ENCODE measurements around the gene C7. TPM values are rescaled to one million over a fixed set of nuclear protein-coding genes. Genes with fewer than 3 reads are reported as not detected.
"Not testable (repeated sequence)": the region's sequence is repeated elsewhere in the genome, so short reads cannot be mapped to it uniquely, and the experiment has no call there.

Gene C7
- polyA plus RNA-seq, 4 donors: 1.1 to 111 (median 12.1) TPM

DNA sequence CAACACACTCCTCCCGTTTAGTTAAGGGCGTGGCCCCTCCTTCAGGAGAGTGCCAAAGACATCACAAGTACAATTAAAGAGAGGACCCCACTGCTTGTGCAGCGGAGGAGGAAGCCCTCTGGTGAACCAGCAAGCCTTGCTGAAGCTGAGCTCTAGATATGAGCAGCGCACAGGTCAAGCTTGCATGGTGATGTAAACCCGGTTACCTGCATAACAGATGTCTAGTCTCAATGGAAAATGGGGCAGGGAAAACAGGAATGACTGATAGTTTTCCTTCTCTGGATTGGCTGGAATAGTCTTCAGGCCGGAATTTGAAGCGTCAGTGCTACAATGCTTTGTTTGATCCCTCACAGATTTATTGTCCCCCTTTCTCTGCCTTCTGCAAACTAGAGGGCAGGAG lies 95.6 kb downstream of the C7 start:
- DNase-seq (no peak), FAIRE-seq (no peak)
- Histone ChIP-seq H3K4me1 (ENCODE audit: control insufficient read depth in 3 of 3, insufficient read depth in 2 of 3, low read depth in 1 of 3, low read length in 2 of 3) (no peaks in the 10 kb centered on the region), H3K36me3 (ENCODE audit: control insufficient read depth in 3 of 3, insufficient read depth in 2 of 3, low read depth in 1 of 3, low read length in 3 of 3) (no peaks in the 10 kb centered on the region), H3K27ac (ENCODE audit: low read depth in 1 of 3, low read length in 2 of 3) (no peak overlapping the region), H3K27me3 (ENCODE audit: control insufficient read depth in 3 of 3, insufficient read depth in 3 of 3, low read length in 3 of 3) (no peaks in the 10 kb centered on the region), H3K4me3 (ENCODE audit: low read depth in 1 of 3, low read length in 3 of 3) (no peak overlapping the region), H3K9me3 (ENCODE audit: control insufficient read depth in 2 of 2, insufficient read depth in 1 of 2, low read depth in 1 of 2, low read length in 1 of 2) (no peaks in the 10 kb centered on the region)
- WGBS, 3 donors: 83 to 87% (median 85%) methylated on average over 7 of the region's 7 CpGs

- Histone ChIP-seq H3K36me3 (ENCODE audit: control insufficient read depth in 3 of 3, insufficient read depth in 2 of 3, low read depth in 1 of 3, low read length in 3 of 3) (no peaks in the 10 kb centered on the region), H3K27me3 (ENCODE audit: control insufficient read depth in 3 of 3, insufficient read depth in 3 of 3, low read length in 3 of 3) (no peaks in the 10 kb centered on the region), H3K9me3 (ENCODE audit: control insufficient read depth in 2 of 2, insufficient read depth in 1 of 2, low read depth in 1 of 2, low read length in 1 of 2) (no peaks in the 10 kb centered on the region), H3K27ac (ENCODE audit: low read depth in 1 of 3, low read length in 2 of 3) (no peak overlapping the region), H3K4me3 (ENCODE audit: low read depth in 1 of 3, low read length in 3 of 3) (no peak overlapping the region), H3K4me1 (ENCODE audit: control insufficient read depth in 3 of 3, insufficient read depth in 2 of 3, low read depth in 1 of 3, low read length in 2 of 3) (no peaks in the 10 kb centered on the region)
- no peak for FAIRE-seq
- 75 to 82% (median 81%) methylated on average over 4 of the region's 4 CpGs for WGBS, 3 donors
- no peak for DNase-seq
These were observed 99.9 kb downstream of the C7 start for GRCh38 chr5:41009232-41009631.

DNA sequence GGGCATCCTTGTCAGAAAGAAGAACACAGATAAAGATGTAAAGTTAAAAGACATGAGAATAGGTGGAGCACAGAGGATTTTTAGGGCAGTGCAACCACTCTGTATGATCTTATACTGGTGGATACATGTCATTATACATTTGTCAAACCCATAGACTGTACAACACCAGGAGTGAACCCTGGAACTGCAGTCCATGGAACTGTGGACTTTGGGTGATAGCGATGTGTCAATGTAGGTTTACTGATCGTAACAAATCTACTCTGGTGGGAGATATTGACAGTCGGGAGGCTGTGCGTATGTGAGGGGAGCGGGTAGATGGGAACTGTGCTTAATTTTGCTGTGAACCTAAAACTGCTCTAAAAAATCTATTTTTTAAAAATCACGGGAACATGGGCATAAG lies 101.3 kb downstream of the C7 start:
- WGBS, 3 donors: 89 to 95% (median 94%) methylated on average over 6 of the region's 6 CpGs
- H3K4me1 ChIP-seq (ENCODE audit: control insufficient read depth in 3 of 3, insufficient read depth in 2 of 3, low read depth in 1 of 3, low read length in 2 of 3): no peaks in the 10 kb centered on the region
- FAIRE-seq: no peak
- H3K36me3 ChIP-seq (ENCODE audit: control insufficient read depth in 3 of 3, insufficient read depth in 2 of 3, low read depth in 1 of 3, low read length in 3 of 3): no peaks in the 10 kb centered on the region
- H3K9me3 ChIP-seq (ENCODE audit: control insufficient read depth in 2 of 2, insufficient read depth in 1 of 2, low read depth in 1 of 2, low read length in 1 of 2): no peaks in the 10 kb centered on the region
- no peaks in the 10 kb centered on the region for H3K27me3 ChIP-seq (ENCODE audit: control insufficient read depth in 3 of 3, insufficient read depth in 3 of 3, low read length in 3 of 3)
- no peak overlapping the region for H3K27ac ChIP-seq (ENCODE audit: low read depth in 1 of 3, low read length in 2 of 3)
- H3K4me3 ChIP-seq (ENCODE audit: low read depth in 1 of 3, low read length in 3 of 3): no peak overlapping the region
- DNase-seq: no peak

- Histone ChIP-seq H3K9me3 (ENCODE audit: control insufficient read depth in 2 of 2, insufficient read depth in 1 of 2, low read depth in 1 of 2, low read length in 1 of 2) (no peaks in the 10 kb centered on the region), H3K27me3 (ENCODE audit: control insufficient read depth in 3 of 3, insufficient read depth in 3 of 3, low read length in 3 of 3) (no peaks in the 10 kb centered on the region), H3K4me1 (ENCODE audit: control insufficient read depth in 3 of 3, insufficient read depth in 2 of 3, low read depth in 1 of 3, low read length in 2 of 3) (no peaks in the 10 kb centered on the region), H3K36me3 (ENCODE audit: control insufficient read depth in 3 of 3, insufficient read depth in 2 of 3, low read depth in 1 of 3, low read length in 3 of 3) (no peaks in the 10 kb centered on the region), H3K4me3 (ENCODE audit: low read depth in 1 of 3, low read length in 3 of 3) (no peak overlapping the region), H3K27ac (ENCODE audit: low read depth in 1 of 3, low read length in 2 of 3) (no peak overlapping the region)
- no peak for DNase-seq
- FAIRE-seq: no peak
- 65 to 68% (median 67%) methylated on average over 4 of the region's 4 CpGs for WGBS, 3 donors
These were observed 103.0 kb downstream of the C7 start for GRCh38 chr5:41012318-41012717.

GRCh38 chr5:41022600-41022999 lies 113.3 kb downstream of the C7 start:
- not testable (repeated sequence) for H3K4me3 ChIP-seq (ENCODE audit: low read depth in 1 of 3, low read length in 3 of 3); H3K27me3 ChIP-seq (ENCODE audit: control insufficient read depth in 3 of 3, insufficient read depth in 3 of 3, low read length in 3 of 3); FAIRE-seq; H3K4me1 ChIP-seq (ENCODE audit: control insufficient read depth in 3 of 3, insufficient read depth in 2 of 3, low read depth in 1 of 3, low read length in 2 of 3); H3K27ac ChIP-seq (ENCODE audit: low read depth in 1 of 3, low read length in 2 of 3); DNase-seq; H3K9me3 ChIP-seq (ENCODE audit: control insufficient read depth in 2 of 2, insufficient read depth in 1 of 2, low read depth in 1 of 2, low read length in 1 of 2); H3K36me3 ChIP-seq (ENCODE audit: control insufficient read depth in 3 of 3, insufficient read depth in 2 of 3, low read depth in 1 of 3, low read length in 3 of 3)
- WGBS, 3 donors: 95 to 96% (median 96%) methylated on average over 8 of the region's 8 CpGs

Other genes with a start within 250 kb of the C7 start
- gene PTGER4, start 229.6 kb upstream of the C7 start, polyA plus RNA-seq: 10 to 100 TPM in 3 of 4 donors, 1 to 10 TPM in 1; 6.7 to 29.7 (median 19.1) TPM
- 10 to 100 TPM in 1 of 4 donors, 1 to 10 TPM in 3; 8.0 to 18.1 (median 8.9) TPM for gene TTC33, start 153.5 kb upstream of the C7 start, polyA plus RNA-seq
- 10 to 100 TPM; 22.7 to 71.7 (median 30.4) TPM for gene PRKAA1, start 111.1 kb upstream of the C7 start, polyA plus RNA-seq
- gene RPL37, start 74.3 kb upstream of the C7 start, polyA plus RNA-seq: 1,000 to 10,000 TPM; 1,027 to 2,589 (median 1,856) TPM
- 1 to 10 TPM; 1.5 to 8.8 (median 6.8) TPM for gene CARD6, start 68.1 kb upstream of the C7 start, polyA plus RNA-seq
- gene MROH2B, start 161.8 kb downstream of the C7 start, polyA plus RNA-seq: under 1 TPM in 1 of 4 donors, not detected in 3; 0.01 TPM